ENCODE results near the gene GATD1.

DNA sequence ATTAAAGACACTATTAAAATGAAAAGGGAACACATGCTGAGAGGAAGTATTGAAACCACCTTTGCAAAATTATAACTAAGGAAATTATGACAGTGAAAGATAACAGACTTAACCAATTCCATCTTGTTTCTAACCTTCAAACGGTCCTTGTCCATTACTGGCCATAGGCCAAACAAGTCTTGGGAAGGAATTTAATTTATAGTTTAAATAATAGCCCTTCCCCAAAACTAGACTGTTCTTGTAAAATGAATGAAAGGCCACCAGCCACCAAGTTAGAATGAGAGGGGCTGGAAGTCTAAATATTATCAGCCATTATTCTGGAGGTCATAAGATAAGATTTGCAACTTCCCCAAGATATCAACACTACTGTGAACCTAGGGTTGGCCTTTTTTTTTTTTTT is 31.9 kb downstream of the GATD1 start:
- TF ChIP-seq NFIC (IDR thresholded peaks at IDR 0.05) (no peak), CEBPB (IDR thresholded peaks at IDR 0.05) (no peak), FOXM1 (IDR thresholded peaks at IDR 0.05; ENCODE audit: borderline replicate concordance, low read depth) (no peak), YY1 (IDR thresholded peaks at IDR 0.05; ENCODE audit: low read depth) (no peak), TAF1 (IDR thresholded peaks at IDR 0.05; ENCODE audit: low read depth) (no peak), EGR1 (IDR thresholded peaks at IDR 0.05) (no peak), TCF12 (IDR thresholded peaks at IDR 0.05; ENCODE audit: low read depth) (no peak), EP300 (IDR thresholded peaks at IDR 0.05; ENCODE audit: borderline replicate concordance) (no peak)
- TF ChIP-seq, protein P1, sequence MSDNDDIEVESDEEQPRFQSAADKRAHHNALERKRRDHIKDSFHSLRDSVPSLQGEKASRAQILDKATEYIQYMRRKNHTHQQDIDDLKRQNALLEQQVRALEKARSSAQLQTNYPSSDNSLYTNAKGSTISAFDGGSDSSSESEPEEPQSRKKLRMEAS (IDR thresholded peaks at IDR 0.05): no peak
- TF ChIP-seq, protein P2, sequence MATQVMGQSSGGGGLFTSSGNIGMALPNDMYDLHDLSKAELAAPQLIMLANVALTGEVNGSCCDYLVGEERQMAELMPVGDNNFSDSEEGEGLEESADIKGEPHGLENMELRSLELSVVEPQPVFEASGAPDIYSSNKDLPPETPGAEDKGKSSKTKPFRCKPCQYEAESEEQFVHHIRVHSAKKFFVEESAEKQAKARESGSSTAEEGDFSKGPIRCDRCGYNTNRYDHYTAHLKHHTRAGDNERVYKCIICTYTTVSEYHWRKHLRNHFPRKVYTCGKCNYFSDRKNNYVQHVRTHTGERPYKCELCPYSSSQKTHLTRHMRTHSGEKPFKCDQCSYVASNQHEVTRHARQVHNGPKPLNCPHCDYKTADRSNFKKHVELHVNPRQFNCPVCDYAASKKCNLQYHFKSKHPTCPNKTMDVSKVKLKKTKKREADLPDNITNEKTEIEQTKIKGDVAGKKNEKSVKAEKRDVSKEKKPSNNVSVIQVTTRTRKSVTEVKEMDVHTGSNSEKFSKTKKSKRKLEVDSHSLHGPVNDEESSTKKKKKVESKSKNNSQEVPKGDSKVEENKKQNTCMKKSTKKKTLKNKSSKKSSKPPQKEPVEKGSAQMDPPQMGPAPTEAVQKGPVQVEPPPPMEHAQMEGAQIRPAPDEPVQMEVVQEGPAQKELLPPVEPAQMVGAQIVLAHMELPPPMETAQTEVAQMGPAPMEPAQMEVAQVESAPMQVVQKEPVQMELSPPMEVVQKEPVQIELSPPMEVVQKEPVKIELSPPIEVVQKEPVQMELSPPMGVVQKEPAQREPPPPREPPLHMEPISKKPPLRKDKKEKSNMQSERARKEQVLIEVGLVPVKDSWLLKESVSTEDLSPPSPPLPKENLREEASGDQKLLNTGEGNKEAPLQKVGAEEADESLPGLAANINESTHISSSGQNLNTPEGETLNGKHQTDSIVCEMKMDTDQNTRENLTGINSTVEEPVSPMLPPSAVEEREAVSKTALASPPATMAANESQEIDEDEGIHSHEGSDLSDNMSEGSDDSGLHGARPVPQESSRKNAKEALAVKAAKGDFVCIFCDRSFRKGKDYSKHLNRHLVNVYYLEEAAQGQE (IDR thresholded peaks at IDR 0.05; ENCODE audit: low read depth): no peak
